Stimulated activated naive CD4-positive, alpha-beta T cell treated with Interleukin-2 at 50 U/mL for 16 hours (primary cell): Measurements from ENCODE around the gene ATG9B.
"Not testable (repeated sequence)": the region's sequence is repeated elsewhere in the genome, so short reads cannot be mapped to it uniquely, and the experiment has no call there.

Source experiments
- DNase-seq: peaks from one replicate; lab custom pipeline; 2025; lab: John Stamatoyannopoulos, UW

The ATG9B gene

GRCh38 chr7:151035026-151035717 lies 10.9 kb upstream of the ATG9B start:
- no peak for DNase-seq

DNA sequence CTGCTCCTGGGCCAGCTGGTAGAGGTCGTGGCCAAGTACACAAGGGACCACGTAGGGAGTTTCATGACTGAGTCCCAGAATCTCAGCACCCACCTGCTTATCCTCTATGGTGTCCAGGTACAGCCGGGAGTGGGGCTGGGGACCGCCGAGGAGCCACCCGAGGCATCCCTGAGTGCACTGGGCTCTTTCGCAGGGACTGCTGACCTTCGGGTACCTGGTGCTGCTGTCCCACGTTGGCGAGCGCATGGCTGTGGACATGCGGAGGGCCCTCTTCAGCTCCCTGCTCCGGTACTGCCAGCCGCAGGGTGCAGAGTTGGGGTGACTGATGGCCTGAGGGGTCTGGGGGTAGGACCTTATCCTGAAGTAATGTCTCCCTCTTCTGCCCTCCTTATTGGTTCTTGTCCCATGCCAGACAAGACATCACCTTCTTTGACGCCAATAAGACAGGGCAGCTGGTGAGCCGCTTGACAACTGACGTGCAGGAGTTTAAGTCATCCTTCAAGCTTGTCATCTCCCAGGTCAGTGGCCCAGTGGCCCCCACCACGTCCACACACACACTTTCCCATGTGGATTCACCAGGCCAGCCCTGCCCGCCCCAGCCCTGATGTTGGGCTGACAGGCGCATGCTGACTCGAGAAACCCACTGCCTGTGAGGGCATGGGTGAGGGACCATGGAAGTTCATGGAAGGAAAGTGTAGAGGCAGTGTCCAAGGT lies 10.2 kb upstream of the ATG9B start:
- no peak for DNase-seq

DNA sequence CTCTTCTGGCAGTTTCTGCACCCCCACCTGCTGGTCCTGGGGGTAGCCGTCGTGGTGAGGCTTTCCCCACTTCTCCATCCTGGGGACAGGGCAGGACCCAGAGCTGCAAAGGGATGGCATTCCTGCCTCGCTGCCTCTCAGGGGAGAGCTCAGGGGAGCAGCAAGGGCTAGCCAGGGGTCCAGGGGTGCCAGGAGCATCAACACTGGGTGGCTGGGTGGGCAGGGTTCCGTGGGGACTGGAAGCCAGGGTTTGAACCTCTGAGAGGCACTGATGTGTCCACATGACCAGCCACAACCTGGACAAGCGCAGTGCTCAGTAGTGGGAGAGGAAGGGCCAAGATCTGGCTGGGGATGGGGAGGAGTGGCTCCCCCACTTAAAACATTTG lies 9.6 kb upstream of the ATG9B start:
- no peak for DNase-seq

DNA sequence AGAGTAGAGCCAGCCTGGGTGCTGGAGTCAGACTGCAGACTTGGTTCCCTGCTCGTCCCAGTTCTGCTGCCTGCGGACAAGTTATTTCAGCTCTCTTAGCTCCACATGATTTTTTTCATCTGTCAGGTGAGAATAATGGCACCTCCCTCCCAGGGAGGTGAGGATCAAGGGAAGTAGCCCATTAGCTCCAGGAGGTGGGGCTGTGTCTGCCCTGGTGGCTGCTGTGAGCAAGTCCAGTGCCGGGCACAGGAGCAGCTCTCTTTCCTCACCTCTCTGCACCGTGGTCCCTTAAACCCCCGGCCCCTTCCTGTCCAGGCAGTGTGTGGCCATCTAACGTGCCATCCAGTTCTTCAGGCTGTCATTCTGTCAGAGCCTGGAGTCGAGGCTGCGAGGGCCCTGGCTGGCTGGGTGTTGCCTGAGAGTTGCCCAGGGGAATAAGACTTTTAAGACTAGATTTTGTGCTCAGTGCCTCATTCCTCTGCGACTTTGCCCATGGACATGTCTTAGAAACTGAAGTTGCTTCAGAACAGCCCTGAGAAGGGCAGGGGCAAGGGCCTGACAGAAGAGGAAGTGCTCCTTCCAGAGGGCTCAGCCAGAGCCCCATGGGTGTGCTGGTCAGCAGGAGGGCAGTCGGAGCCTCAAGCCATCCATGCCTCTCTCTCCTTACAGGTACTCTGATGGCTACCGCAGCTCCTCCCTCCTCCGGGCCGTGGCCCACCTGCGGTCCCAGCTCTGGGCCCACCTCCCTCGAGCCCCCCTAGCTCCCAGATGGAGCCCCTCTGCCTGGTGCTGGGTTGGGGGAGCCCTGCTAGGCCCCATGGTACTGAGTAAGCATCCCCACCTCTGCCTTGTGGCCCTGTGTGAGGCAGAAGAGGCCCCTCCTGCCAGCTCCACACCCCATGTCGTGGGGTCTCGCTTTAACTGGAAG lies 8.9 kb upstream of the ATG9B start:
- no peak for DNase-seq

- DNase-seq: no peak
Measured at GRCh38 chr7:151031011-151031410, 6.7 kb upstream of the ATG9B start.

GRCh38 chr7:151028948-151029501 lies 4.7 kb upstream of the ATG9B start:
- DNase-seq: no peak

DNA sequence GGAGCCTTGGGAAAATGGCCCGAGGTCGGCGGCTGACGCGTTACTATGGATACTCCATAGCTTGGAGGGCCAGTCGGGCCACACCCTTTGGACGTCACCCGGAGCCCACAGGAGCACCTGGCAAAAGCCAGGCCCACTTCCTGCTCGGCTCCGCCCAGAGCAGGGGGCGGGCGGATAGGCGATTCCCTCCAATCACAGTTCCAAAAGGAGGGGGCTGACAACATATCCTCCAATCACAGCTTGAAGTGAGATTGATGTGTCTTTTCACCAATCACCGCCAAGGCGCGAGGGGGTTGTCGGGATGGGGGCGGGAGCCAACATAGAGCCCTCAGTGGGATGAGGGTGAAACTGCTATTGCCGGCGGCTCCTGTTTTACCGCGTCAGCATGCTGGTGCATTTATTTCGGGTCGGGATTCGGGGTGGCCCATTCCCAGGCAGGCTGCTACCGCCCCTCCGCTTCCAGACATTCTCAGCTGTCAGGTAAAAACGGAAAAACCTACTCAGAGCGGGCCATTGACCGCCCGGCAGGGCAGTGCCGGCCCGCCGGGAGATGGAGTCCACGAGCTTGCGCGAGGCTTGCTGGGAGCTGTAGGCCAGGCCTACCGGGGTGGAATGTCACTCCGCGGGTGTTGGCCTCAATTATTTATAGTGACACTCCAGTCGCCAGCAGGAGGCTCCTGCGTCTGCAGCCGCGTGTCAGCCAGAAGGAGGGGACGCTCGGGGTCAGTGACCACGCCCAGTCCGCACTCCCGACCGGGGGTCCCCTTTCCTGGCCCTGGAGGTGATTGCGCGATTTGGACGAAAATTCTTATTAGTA lies 4.0 kb upstream of the ATG9B start, which contains the start of gene ABCB8:
Gene ABCB8 (plus strand): TSS at position 320 of the 817 bp plus-strand sequence. CDS start 66 bp downstream, at position 386.
- DNase-seq: peak; percentile 96

GRCh38 chr7:151027728-151028130 lies 3.4 kb upstream of the ATG9B start:
- not testable (repeated sequence) for DNase-seq

GRCh38 chr7:151026771-151027727 lies 2.8 kb upstream of the ATG9B start:
- not testable (repeated sequence) for DNase-seq

DNA sequence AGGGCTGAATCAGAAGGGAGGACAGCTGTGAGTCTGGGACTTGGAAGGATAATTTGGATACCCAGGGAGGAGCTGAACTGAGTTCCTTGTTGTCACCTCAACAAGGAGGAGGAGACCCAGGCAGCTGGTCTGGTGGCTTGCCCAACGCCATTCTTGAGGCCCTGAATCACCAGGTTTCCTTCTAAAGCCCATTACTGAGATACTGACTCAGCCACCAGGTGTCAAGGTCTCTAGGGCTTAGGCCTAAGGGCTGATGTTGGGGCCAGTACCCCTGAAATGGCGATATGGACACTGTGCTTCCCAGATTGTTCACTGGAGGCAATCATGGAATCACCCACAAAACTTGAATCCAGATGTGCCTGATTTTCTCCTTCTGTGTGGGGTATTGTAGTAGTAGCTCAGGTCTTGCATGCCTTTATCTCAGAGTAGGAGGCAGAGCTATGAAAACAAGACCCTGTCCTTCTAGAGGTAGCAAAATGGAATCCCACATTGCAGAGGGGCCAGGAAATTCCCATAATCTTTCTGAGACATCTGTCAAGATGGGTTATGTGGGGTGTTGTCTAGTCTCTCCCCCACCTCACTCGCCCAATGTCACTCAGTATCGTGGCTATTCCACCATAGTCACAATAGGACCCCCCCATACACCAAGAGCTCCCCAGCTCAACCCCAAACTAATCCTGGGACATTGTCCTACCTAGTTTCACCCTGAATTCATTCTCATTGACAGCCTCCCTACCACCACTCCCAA lies 1.8 kb upstream of the ATG9B start:
- DNase-seq: no peak

- DNase-seq: no peak
Measured at GRCh38 chr7:151023232-151023631, 1.1 kb downstream of the ATG9B start.

GRCh38 chr7:151020231-151020630 lies 4.1 kb downstream of the ATG9B start:
- DNase-seq: no peak

GRCh38 chr7:151019130-151019447 lies 5.2 kb downstream of the ATG9B start:
- no peak for DNase-seq

DNA sequence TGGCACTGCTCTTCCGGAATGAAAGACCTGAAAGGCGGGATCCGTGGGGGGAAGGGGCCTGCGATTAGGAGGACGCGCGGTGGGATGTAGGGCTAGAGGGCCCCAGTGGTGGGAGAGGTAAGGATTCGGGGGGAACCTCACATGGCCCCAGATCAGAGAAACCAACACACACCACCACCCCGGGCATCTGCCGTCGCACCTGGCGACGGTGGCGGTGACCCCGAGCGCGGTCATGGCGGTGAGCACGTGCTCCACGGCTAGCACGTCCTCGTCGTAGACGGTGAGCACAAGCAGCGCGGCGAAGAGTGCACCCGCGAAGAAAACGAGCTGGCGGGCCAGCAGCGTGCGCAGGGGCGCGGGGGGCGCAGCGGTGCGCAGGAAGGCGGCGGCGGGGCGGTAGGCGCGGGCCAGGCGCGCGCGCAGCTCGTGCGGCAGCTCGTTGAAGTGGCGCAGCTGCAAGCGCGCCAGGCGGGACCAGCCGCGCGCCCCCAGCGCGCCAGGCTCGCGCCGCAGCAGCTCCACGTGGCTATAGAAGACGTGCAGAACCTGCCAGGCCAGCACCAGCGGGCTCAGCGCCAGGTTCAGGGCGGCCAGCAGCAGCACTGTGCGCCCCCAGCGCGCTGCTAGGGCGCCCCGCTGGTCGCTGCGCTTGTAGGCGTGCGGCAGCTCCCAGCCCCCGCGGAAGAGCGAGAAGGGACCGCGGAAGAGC lies 5.7 kb downstream of the ATG9B start:
- DNase-seq: peak; percentile 43

DNA sequence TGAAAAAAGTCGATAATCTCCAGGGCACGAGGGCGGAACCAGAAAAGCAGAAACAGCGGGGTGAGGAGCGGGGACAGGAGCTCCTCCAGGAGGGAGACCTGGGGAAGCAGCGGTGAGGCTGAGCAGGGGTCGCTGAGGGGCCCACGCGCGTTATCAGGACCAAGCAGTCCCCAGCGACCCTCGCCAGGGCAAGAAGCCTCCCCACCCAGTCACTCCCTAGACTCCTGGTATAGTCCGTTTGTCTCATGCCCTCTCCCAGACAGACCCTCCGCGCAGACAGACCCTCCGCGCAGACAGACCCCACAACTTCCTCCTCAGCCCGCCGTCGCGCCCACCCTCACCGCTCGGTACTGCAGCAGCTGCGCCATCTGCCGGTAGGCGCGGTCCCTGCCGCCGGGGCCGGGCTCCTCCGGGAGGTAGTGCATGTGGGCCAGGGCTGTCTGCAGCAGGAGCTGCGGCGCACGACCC lies 6.3 kb downstream of the ATG9B start:
- peak; percentile 75 for DNase-seq

- no peak for DNase-seq
Measured at GRCh38 chr7:151017370-151017952, 6.8 kb downstream of the ATG9B start.

DNA sequence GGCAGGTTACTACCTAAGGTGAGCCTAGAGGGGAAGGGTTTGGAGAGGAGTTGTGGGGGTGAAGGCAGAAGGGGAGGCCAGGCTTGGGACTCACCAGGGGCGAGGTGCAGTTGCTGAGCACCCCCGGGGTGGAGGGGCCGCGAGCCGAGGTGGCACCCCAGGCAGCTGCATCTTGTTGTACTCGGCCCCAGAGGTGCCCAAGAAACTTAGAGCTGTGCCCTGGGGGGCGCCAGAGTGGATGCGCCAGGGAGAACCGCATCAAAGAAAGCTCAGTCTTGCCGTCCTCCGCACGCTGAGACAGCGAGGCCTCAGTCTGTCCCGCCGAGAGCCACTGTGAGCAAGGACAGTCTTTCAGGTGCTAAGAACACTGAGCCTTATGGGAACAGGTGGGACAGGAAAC lies 7.4 kb downstream of the ATG9B start:
- DNase-seq: no peak

GRCh38 chr7:151016505-151016904 lies 7.8 kb downstream of the ATG9B start:
- DNase-seq: no peak
